ENCODE data around the gene COBL. TPM values are rescaled to one million over a fixed set of nuclear protein-coding genes. Genes with fewer than 3 reads are reported as not detected.

The COBL gene
- total and polyA plus RNA-seq, 8 donors = 7.4 to 32.0 (median 16.8) TPM

DNA sequence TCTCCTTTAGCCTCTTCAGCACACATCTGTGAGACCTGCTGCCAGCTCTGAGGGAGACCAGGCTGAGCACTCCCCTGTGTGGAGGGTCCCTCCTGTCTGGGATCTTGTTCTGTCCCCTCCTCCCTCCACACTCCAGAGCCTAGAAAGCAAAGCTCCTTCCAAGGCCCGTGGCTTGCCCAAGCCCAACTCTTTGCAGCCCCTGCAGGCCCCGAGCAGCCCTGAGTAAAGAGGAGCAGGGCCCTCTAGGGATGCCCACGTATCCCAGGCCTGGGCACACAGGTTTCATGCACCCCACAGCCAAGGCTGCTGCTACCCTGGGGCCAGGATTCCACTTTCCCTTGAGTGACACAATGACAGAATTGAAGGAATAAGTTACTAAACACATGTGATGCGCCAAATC lies 24.0 kb downstream of the COBL start:
- ATAC-seq (peak in 1 of 4 donors; percentile 10), DNase-seq (no peak), FAIRE-seq (no peak)
- Histone ChIP-seq H3K4me3 (no peak overlapping the region), H3K27me3 (no peaks in the 10 kb centered on the region), H3K4me1 (peaks cover 0 to 12% (median 5%) of the 10 kb centered on the region in 3 donors), H3K36me3 (no peaks in the 10 kb centered on the region), H3K9me3 (no peaks in the 10 kb centered on the region), H3K27ac (no peak overlapping the region)
- TF ChIP-seq, protein P1, sequence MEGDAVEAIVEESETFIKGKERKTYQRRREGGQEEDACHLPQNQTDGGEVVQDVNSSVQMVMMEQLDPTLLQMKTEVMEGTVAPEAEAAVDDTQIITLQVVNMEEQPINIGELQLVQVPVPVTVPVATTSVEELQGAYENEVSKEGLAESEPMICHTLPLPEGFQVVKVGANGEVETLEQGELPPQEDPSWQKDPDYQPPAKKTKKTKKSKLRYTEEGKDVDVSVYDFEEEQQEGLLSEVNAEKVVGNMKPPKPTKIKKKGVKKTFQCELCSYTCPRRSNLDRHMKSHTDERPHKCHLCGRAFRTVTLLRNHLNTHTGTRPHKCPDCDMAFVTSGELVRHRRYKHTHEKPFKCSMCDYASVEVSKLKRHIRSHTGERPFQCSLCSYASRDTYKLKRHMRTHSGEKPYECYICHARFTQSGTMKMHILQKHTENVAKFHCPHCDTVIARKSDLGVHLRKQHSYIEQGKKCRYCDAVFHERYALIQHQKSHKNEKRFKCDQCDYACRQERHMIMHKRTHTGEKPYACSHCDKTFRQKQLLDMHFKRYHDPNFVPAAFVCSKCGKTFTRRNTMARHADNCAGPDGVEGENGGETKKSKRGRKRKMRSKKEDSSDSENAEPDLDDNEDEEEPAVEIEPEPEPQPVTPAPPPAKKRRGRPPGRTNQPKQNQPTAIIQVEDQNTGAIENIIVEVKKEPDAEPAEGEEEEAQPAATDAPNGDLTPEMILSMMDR (IDR thresholded peaks at IDR 0.05) = no peak
- 75 to 77% methylated on average over 4 of the region's 4 CpGs for WGBS, 2 donors
- intact Hi-C loops (cut with DNase I) = no loop called here

DNA sequence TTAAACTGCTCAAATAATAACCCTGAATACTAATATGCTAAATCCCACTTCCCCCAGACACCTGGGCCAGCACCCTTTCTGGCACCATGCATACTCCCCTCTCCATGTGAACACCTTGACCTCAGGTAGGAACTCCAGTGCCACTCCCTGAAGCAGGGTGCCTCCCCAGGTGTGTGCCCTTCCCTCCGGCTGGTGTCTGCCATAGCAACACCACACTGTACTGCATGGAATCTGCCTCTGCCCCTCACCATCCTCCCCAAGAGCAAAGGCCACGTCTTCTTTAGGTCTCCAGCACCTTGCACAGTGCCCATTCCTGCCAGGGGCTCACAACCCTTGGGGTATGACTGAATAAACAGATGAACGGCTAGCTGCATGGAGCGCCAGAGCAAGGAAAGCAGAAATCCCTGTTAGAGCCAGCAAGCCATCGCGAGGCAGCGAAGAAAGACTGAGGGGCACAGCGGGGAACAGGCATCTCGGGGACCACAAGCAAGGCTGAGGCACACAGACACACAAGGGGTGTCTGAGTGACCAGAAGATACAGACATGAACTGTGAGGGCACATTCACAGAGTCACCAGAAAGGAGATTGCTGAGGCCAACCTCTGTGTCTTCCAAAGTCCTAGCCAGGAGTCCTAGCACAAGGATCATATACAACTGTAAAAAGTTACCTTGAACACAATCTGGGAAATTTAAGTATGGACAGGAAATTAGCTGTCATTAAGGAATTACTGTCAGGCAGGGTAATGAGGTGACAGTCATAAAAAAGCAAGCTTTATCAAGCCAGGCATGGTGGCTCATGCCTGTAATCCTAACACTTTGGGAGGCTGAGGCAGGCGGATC lies 25.7 kb downstream of the COBL start:
- Histone ChIP-seq H3K4me1 (peaks cover 0 to 9% (median 5%) of the 10 kb centered on the region in 3 donors), H3K4me3 (no peak overlapping the region), H3K27ac (no peak overlapping the region), H3K27me3 (no peaks in the 10 kb centered on the region), H3K9me3 (no peaks in the 10 kb centered on the region), H3K36me3 (no peaks in the 10 kb centered on the region)
- DNase-seq = no peak
- intact Hi-C loops (cut with DNase I) = no loop called here
- ATAC-seq = peak in 1 of 4 donors; percentile 30
- TF ChIP-seq, protein P1 (IDR thresholded peaks at IDR 0.05) = no peak
- no peak for FAIRE-seq
- 91 to 93% methylated on average over 10 of the region's 10 CpGs for WGBS, 2 donors

DNA sequence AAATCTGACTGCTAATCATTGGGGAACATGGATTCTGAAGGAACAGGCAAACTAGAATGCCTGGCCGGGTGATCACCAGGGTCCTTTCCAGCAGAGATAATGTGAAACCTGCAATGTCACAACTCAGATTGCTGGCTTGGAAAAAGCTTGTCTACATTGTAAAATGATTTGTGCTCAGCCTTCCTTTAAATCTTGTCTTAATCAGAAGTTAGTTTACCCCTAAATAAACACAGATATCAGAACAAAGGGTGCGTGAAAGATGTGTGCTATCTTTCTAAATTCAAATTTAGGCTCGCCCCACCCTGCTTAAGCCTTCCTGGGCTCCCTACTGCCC lies 26.3 kb downstream of the COBL start:
- intact Hi-C loops (cut with DNase I) = no loop called here
- WGBS, 2 donors = 50 to 51% methylated on average over 3 of the region's 3 CpGs
- no peak overlapping the region for H3K27ac ChIP-seq

DNA sequence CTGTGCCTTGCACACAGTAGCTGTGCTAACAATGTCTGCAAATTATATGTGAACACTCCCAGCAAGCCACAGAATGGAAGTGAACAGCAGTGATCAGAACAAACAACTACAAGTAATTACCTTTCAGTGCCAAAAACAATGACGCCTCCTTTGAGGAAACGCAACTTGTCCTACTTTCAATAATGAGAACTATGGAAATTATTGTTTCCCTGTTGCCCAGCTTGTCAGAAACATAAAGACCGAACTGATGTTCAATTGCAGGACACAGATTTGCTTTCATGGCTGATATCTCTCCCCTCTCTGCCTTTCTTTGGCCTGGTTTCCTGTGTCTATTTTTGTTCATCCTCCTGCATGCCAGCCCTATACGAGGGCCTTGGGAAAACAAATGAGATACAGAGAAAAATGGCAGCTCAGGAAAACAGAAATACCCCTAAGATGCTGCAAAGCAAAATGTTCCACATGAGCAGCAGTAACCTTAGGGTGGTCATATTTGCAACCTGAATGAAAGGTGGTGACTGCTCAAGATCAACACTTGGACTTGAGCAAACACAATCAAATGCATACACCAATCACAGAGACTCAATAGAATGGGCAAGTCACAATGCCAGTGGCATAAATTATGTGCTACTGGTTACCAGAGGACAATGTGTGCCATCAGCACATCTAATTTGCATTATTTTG lies 26.8 kb downstream of the COBL start:
- 37 to 48% methylated on average over 4 of the region's 4 CpGs for WGBS, 2 donors
- intact Hi-C loops (cut with DNase I) = no loop called here
- TF ChIP-seq, protein P1 (IDR thresholded peaks at IDR 0.05) = no peak
- no peak for FAIRE-seq
- H3K27ac ChIP-seq = peak overlapping the region in 1 of 4 donors; percentile 44
- H3K4me3 ChIP-seq = no peak overlapping the region
- peaks cover 0 to 3% (median 0%) of the 10 kb centered on the region in 3 donors for H3K4me1 ChIP-seq
- DNase-seq = no peak
- peak in 2 of 4 donors; percentile 44 to 57 for ATAC-seq
- no peaks in the 10 kb centered on the region for H3K27me3 ChIP-seq
- no peaks in the 10 kb centered on the region for H3K36me3 ChIP-seq
- no peaks in the 10 kb centered on the region for H3K9me3 ChIP-seq

More for the DNA sequence above, 26.3 kb downstream of the COBL start:
- no peaks in the 10 kb centered on the region for H3K27me3 ChIP-seq
- no peaks in the 10 kb centered on the region for H3K36me3 ChIP-seq
- DNase-seq (no peak), FAIRE-seq (no peak), ATAC-seq (no peak)
- peaks cover 0 to 3% (median under 1%) of the 10 kb centered on the region in 3 donors for H3K4me1 ChIP-seq
- no peaks in the 10 kb centered on the region for H3K9me3 ChIP-seq
- H3K4me3 ChIP-seq = no peak overlapping the region
- TF ChIP-seq, protein P1 (IDR thresholded peaks at IDR 0.05) = no peak
